Upper lobe of left lung (tissue), 6 donors: ENCODE data around the gene SNRNP48. TPM values are rescaled to one million over a fixed set of nuclear protein-coding genes. Genes with fewer than 3 reads are reported as not detected.

ENCODE experiments used
- ATAC-seq, 2 donors: fragments of 200-7000 bp; cut with Tn5 transposase; one replicate each; pipeline ENCODE4 v1.9.1; 2022; ENCODE audit warnings: mild to moderate bottlenecking in 2 of 2, moderate library complexity in 2 of 2; ENCODE audit not compliant: low FRiP score in 2 of 2
- DNase-seq, 2 donors: peaks; one replicate each; pipeline ENCODE4 v3.0.0-alpha.2; 2019 to 2020
- H3K27ac ChIP-seq, 4 donors: fragments of 200-600 bp; sonication (generic); one replicate each; pipeline ENCODE4 v1.5.1; 2016 to 2019
- H3K27me3 ChIP-seq, 4 donors: fragments of 200-600 bp; sonication (generic); one replicate each; pipeline ENCODE4 v1.5.1; 2017 to 2019
- H3K36me3 ChIP-seq, 4 donors: fragments of 200-600 bp; sonication (generic); one replicate each; pipeline ENCODE4 v1.5.1; 2016 to 2019
- H3K4me1 ChIP-seq, 4 donors: fragments of 200-600 bp; sonication (generic); one replicate each; pipeline ENCODE4 v1.5.1; 2018 to 2019
- H3K4me3 ChIP-seq, 4 donors: fragments of 200-600 bp; sonication (generic); one replicate each; pipeline ENCODE4 v1.5.1; 2017 to 2019; ENCODE audit warnings: mild to moderate bottlenecking in 2 of 4, moderate library complexity in 1 of 4
- H3K9me3 ChIP-seq, 4 donors: fragments of 200-600 bp; sonication (generic); one replicate each; pipeline ENCODE4 v1.5.1; 2018 to 2019
- CTCF ChIP-seq, 6 experiments: fragments of 450-650 bp in 4 of 6; fragments of 200-600 bp in 2 of 6; sonication (generic) in 2 of 6; IDR thresholded peaks; one replicate each; pipeline ENCODE4 v1.5.1; 2016 to 2019; ENCODE audit warnings: antibody characterized with exemption in 6 of 6
- EP300 ChIP-seq, 4 donors: sonication (generic); formaldehyde crosslinking; IDR thresholded peaks; one replicate each; pipeline ENCODE4 v1.5.1; 2017; ENCODE audit warnings: antibody characterized with exemption in 4 of 4, control low read depth in 2 of 4
- POLR2A ChIP-seq, 4 donors: fragments of 450-650 bp; IDR thresholded peaks; one replicate each; pipeline ENCODE4 v1.5.1; 2016 to 2017; ENCODE audit warnings: antibody characterized with exemption in 4 of 4, mild to moderate bottlenecking in 2 of 4
- POLR2AphosphoS5 ChIP-seq, 2 donors: sonication (generic); formaldehyde crosslinking; IDR thresholded peaks; one replicate each; pipeline ENCODE4 v1.5.1; 2017; ENCODE audit warnings: antibody characterized with exemption in 2 of 2
- WGBS, 2 donors: methylation state at CpG; one replicate each; pipeline ENCODE4 v1.1.5; 2017 to 2018; 5-methylcytosine and 5-hydroxymethylcytosine counted together
- total RNA-seq, 6 donors: library from RNA; depleted of rRNA in 4 of 6; stranded (reverse); fragments of >200 nt in 4 of 6; gene quantifications; one replicate each; pipeline versions ENCODE4 v1.1.0 to v1.2.1, GENCODE V29; 2016 to 2021
- donor health status: DM: no; HTN: no; CAD: no; lungs with moderate emphysema.
- donor health status: DM: no; HTN: yes; CAD: no; lungs with severe emphysema.

SNRNP48 gene
- total RNA-seq, 6 donors from 2014 or later: 1.3 to 23.0 (median 10.2) TPM

GRCh38 chr6:7640016-7640415 is 50.0 kb downstream of the SNRNP48 start:
- no peaks in the 10 kb centered on the region for H3K27me3 ChIP-seq
- no peak overlapping the region for H3K4me3 ChIP-seq
- no peaks in the 10 kb centered on the region for H3K9me3 ChIP-seq
- no peak overlapping the region for H3K27ac ChIP-seq
- WGBS, 2 donors: 90 to 92% methylated on average over 1 of the region's 1 CpG
- no peak for ATAC-seq
- H3K4me1 ChIP-seq: no peaks in the 10 kb centered on the region
- no peak for TF ChIP-seq POLR2A (IDR thresholded peaks at IDR 0.05)
- no peak for TF ChIP-seq POLR2AphosphoS5 (IDR thresholded peaks at IDR 0.05)
- H3K36me3 ChIP-seq: no peaks in the 10 kb centered on the region
- no peak for DNase-seq

DNA sequence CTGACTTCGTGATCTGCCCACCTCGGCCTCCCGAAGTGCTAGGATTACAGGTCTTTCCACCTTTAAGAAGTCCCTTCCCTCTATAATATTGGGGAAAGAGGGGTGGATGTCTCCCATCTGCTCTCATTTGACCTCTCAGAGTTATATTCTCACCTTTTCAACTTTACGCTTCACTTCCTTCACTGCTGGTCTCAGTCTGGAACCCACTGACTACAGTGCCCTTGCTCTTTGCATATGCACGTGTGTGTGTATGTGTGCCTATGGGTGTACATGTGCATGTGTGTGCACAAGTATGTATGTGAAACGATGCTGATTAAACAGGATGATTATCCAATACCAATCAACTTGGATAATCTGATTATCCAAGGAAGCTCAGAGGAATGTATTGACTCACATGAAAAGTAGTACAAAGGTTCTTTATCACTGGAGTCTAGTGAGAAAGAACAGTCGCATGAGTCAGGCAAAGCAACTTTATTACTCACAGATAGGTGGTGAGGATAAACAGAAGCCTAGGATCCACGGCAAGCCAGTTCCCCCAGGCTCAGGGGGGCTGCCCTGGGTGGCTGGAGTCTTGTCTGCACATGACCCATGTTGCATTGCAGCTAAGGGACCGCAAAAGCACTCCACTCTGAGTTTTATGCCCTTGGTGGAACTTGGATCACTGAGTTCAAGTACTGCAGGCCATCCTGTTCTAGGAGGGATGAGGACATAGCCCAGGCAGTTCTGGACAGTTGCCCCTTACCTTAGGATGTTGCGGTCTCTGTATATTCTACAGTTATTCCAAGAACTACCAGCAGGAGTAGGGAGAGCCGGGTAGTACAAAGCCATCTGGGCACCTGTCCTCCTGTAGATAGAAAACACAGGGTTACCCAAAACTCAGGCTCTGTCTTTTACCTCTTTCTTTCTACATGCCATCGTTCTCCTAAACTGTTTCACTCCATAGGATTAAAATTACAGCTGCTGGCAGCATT is 50.9 kb downstream of the SNRNP48 start:
- H3K27me3 ChIP-seq: no peaks in the 10 kb centered on the region
- TF ChIP-seq CTCF (IDR thresholded peaks at IDR 0.05): no peak
- TF ChIP-seq EP300 (IDR thresholded peaks at IDR 0.05): no peak
- no peak for TF ChIP-seq POLR2A (IDR thresholded peaks at IDR 0.05)
- no peak for TF ChIP-seq POLR2AphosphoS5 (IDR thresholded peaks at IDR 0.05)
- peak in 1 of 2 donors; percentile 2 for DNase-seq
- no peak overlapping the region for H3K27ac ChIP-seq
- no peaks in the 10 kb centered on the region for H3K4me1 ChIP-seq
- no peaks in the 10 kb centered on the region for H3K36me3 ChIP-seq
- H3K4me3 ChIP-seq: no peak overlapping the region
- no peaks in the 10 kb centered on the region for H3K9me3 ChIP-seq
- ATAC-seq: no peak
- WGBS, 2 donors: 80 to 85% methylated on average over 12 of the region's 12 CpGs

DNA sequence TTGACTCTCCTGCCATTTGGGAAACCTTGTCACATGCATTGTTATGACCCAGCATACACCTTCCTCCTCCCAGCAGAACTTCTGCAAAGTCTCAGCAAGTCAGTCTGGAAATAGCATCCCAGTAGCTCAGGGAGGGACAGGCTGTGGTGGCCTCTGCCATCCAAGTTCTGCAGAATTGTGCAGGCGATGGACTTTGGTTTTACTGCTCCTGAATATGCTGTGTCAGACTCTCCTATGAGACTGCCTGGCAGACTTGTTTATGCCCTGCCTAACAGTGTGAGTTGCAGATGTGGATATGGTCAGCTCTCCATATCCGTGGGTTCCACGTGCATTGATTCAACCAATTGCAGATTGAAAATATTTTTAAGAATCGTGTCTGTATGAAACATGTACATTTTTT is 52.8 kb downstream of the SNRNP48 start:
- WGBS, 2 donors: 86 to 88% methylated on average over 4 of the region's 4 CpGs

GRCh38 chr6:7644417-7644816 is 54.4 kb downstream of the SNRNP48 start:
- ATAC-seq: no peak
- H3K36me3 ChIP-seq: no peaks in the 10 kb centered on the region
- no peak for DNase-seq
- H3K27me3 ChIP-seq: no peaks in the 10 kb centered on the region
- H3K27ac ChIP-seq: no peak overlapping the region
- H3K9me3 ChIP-seq: no peaks in the 10 kb centered on the region
- TF ChIP-seq POLR2A (IDR thresholded peaks at IDR 0.05) (no peak), CTCF (IDR thresholded peaks at IDR 0.05) (no peak), POLR2AphosphoS5 (IDR thresholded peaks at IDR 0.05) (no peak), EP300 (IDR thresholded peaks at IDR 0.05) (no peak)
- WGBS, 2 donors: 86 to 100% methylated on average over 2 of the region's 2 CpGs
- H3K4me3 ChIP-seq: no peak overlapping the region
- no peaks in the 10 kb centered on the region for H3K4me1 ChIP-seq

More for the DNA sequence above, 52.8 kb downstream of the SNRNP48 start:
- H3K4me3 ChIP-seq: no peak overlapping the region
- no peaks in the 10 kb centered on the region for H3K9me3 ChIP-seq
- no peaks in the 10 kb centered on the region for H3K27me3 ChIP-seq
- no peak overlapping the region for H3K27ac ChIP-seq
- no peaks in the 10 kb centered on the region for H3K4me1 ChIP-seq
- no peak for DNase-seq
- ATAC-seq: no peak
- H3K36me3 ChIP-seq: no peaks in the 10 kb centered on the region
- TF ChIP-seq CTCF (IDR thresholded peaks at IDR 0.05) (no peak), POLR2A (IDR thresholded peaks at IDR 0.05) (no peak), EP300 (IDR thresholded peaks at IDR 0.05) (no peak), POLR2AphosphoS5 (IDR thresholded peaks at IDR 0.05) (no peak)

DNA sequence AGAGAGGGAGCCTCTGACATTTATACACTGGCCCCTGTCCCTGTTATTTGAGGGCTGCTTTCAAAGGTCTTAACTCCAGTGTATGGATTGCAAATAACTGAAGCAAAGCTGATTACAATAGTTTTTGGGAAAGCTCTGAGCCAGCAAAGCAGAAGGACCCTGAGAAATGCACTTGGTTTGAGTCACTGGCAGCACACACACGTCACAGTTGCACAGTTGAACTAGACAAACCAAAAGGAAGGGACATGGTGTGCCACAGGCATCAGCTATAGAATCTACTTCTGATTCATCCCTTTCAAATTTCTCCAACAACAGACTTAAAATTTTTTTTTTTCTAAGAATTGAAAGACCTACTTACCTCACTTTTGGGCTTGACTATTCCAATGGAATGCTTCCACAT is 56.4 kb downstream of the SNRNP48 start:
- TF ChIP-seq POLR2A (IDR thresholded peaks at IDR 0.05) (no peak), EP300 (IDR thresholded peaks at IDR 0.05) (no peak), CTCF (IDR thresholded peaks at IDR 0.05) (no peak), POLR2AphosphoS5 (IDR thresholded peaks at IDR 0.05) (no peak)
- Histone ChIP-seq H3K27me3 (no peaks in the 10 kb centered on the region), H3K4me3 (no peak overlapping the region), H3K36me3 (no peaks in the 10 kb centered on the region), H3K27ac (no peak overlapping the region), H3K4me1 (no peaks in the 10 kb centered on the region), H3K9me3 (no peaks in the 10 kb centered on the region)
- DNase-seq: no peak
- ATAC-seq: no peak
- WGBS, 2 donors: 83 to 92% methylated on average over 1 of the region's 1 CpG
